ENCODE measurements around the gene GBA3. TPM values are rescaled to one million over a fixed set of nuclear protein-coding genes. Genes with fewer than 3 reads are reported as not detected.

GBA3 gene
- total and polyA plus RNA-seq, 2 donors (not counting 3 experiments of a cell fraction or from before 2014, with no cell fraction given): not detected

- no peak overlapping the region for H2AFZ ChIP-seq (ENCODE audit: low read depth, low read length)
- H3K79me2 ChIP-seq (ENCODE audit: control insufficient read depth, insufficient read depth, low read length): no peaks in the 10 kb centered on the region
- H3K4me2 ChIP-seq (ENCODE audit: insufficient read depth, low read length): no peak overlapping the region
- H3K36me3 ChIP-seq (ENCODE audit: control insufficient read depth in 2 of 2, extremely low read depth in 1 of 2, insufficient read depth in 2 of 2, low read length in 2 of 2): no peaks in the 10 kb centered on the region
- FAIRE-seq (no peak), DNase-seq (ENCODE audit: low read depth, low spot score) (no peak)
- H3K4me1 ChIP-seq (ENCODE audit: control insufficient read depth, extremely low read depth, insufficient read depth, low read length): no peaks in the 10 kb centered on the region
- intact Hi-C loops (cut with micrococcal nuclease): no loop called here
- TF ChIP-seq FOS (IDR thresholded peaks at IDR 0.05; ENCODE audit: borderline replicate concordance, insufficient read depth, low read length) (no peak), JUN (IDR thresholded peaks at IDR 0.05; ENCODE audit: borderline replicate concordance, insufficient read depth, insufficient read length, low read depth) (no peak), POLR2AphosphoS5 (IDR thresholded peaks at IDR 0.05; ENCODE audit: insufficient read depth, low read depth, low read length) (no peak), MAX (IDR thresholded peaks at IDR 0.05; ENCODE audit: insufficient read depth, insufficient read length) (no peak), POLR2A (IDR thresholded peaks at IDR 0.05; ENCODE audit: low read depth, low read length) (no peak), MYC (IDR thresholded peaks at IDR 0.05; ENCODE audit: low read depth, low read length) (no peak), CTCF (IDR thresholded peaks at IDR 0.05; ENCODE audit: extremely low read depth in 1 of 2, insufficient read depth in 1 of 2, low read depth in 1 of 2, low read length in 2 of 2) (no peak), EZH2 (IDR thresholded peaks at IDR 0.05; ENCODE audit: borderline replicate concordance, low read depth, low read length, severe bottlenecking) (no peak), GATA2 (IDR thresholded peaks at IDR 0.05; ENCODE audit: insufficient read depth, insufficient read length, low read depth, low read length) (no peak)
- H3K9me3 ChIP-seq (replicated peaks; ENCODE audit: control insufficient read depth, insufficient read depth, low read length): no peaks in the 10 kb centered on the region
- ChIA-PET POLR2A (no interaction called here), CTCF (no interaction called here)
- dilution Hi-C loops (cut with MboI; ENCODE audit: extremely low pct_ligation_motif_present, low sequenced_read_pairs): no loop called here
- H3K27me3 ChIP-seq (ENCODE audit: control insufficient read depth in 2 of 2, insufficient read depth in 2 of 2, low read length in 2 of 2): no peaks in the 10 kb centered on the region
- no peak overlapping the region for H3K27ac ChIP-seq (ENCODE audit: insufficient read depth, low read depth, low read length)
- no peak overlapping the region for H3K4me3 ChIP-seq (replicated peaks in 1 of 3; ENCODE audit: insufficient read depth in 1 of 3, low read depth in 1 of 3, low read length in 3 of 3)
- no peaks in the 10 kb centered on the region for H4K20me1 ChIP-seq (replicated peaks; ENCODE audit: control insufficient read depth, extremely low read depth, insufficient read depth, low read length)
- no peaks in the 10 kb centered on the region for H3K9me1 ChIP-seq (replicated peaks; ENCODE audit: control insufficient read depth, extremely low read depth, insufficient read depth, low read length)
- BruUV-seq (replicated peaks): no TSS peak
- H3K9ac ChIP-seq (replicated peaks; ENCODE audit: extremely low read depth, insufficient read depth, low read length): no peak overlapping the region
These were observed 51.8 kb downstream of the GBA3 start for GRCh38 chr4:22744478-22745062.

All from endothelial cell of umbilical vein (primary cell).